Inflammatory macrophage treated with lipopolysaccharide for 1 hour (primary cell): ENCODE measurements around the gene PHLPP1.

Source experiments
- DNase-seq, 2 donors: peaks; one replicate each; pipeline ENCODE4 v3.0.0-alpha.2; 2020 to 2022

Gene PHLPP1

GRCh38 chr18:62987859-62988258 is 272.5 kb downstream of the PHLPP1 start:
- DNase-seq = no peak

DNA sequence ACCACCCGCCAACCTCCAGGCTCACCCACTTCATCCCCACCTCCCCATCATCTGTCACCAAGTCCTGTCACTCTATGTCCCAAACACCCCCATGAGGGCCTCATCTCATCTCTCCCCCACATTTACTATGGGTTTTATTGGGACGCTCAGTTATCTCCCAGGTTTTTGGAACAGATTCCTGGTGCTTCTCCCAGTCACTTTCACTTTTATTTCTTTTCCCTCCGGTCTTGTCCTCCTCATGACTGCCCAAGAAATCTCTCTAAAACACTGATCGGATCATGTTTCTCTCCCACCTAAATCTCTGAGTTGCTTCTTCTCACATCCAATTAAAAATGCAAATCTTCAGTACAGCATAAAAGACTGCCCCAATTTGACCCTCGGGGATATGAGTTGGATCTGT is 273.1 kb downstream of the PHLPP1 start:
- no peak for DNase-seq

GRCh38 chr18:62989195-62989594 is 273.9 kb downstream of the PHLPP1 start:
- DNase-seq = no peak

DNA sequence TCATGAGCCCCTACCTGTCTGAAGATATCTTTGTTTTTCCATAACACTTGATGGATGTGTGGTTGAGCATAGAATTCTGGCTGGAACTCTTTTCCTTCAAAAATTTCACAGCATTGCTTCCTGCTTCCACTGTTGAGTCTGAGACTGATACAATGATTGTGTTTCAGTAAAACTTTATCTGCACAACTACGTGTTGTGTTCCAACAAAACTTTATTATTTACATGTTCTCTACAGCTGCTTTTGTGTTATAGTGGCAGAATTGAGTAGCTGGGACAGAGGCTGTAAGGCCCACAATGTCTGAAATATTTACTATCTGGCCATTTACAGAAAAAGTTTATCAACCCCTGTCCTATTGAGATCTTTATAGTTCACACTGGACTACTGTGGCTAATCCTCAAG is 275.3 kb downstream of the PHLPP1 start:
- no peak for DNase-seq

- no peak for DNase-seq
Observed at GRCh38 chr18:62991389-62991788, 276.0 kb downstream of the PHLPP1 start.

DNA sequence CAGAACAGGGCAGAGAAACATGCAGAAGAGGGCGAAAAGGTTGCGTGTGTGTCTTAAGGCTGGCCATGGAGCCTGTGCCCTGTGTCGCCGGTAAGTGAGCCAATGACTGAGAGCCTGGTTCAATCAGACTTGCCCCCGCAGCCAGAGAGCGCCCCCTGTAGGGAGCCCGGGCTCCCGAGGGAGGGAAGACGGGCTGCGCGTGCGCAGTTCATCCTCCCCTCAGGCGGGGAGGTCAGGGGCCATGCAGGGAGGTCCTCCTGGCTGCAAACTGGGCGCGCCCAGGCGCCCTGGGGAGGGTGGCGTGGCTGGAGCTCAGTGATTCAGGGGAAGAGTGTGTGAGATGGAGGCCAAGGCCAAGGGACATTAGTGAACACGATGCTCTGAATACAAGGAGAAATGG is 276.6 kb downstream of the PHLPP1 start:
- DNase-seq = no peak

DNA sequence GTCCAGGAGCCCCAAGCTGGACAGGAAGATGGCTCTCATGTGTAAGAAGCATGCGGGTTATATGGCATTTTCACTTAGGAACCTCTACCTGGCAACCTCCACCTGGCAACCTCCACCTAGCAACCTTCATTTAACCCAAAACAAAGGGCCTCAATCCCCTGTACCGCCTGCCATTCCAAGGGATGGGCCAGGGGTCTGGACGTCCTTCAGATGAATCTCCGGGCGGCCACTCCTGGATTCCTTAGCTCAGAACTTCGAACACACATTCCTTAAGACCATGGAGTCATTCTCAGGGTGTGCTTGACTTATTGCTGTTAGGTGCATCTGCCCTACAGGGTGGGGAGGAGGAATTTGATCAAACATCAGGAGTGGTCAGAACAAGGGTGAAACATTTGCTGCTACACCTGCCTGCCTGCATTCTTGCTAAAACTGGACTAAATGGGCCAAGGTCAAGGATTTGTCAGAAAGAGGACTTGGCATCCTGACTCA is 277.6 kb downstream of the PHLPP1 start:
- DNase-seq = no peak

- DNase-seq = peak in 1 of 2 donors; percentile 28
Observed at GRCh38 chr18:62996566-62996965, 281.2 kb downstream of the PHLPP1 start.

DNA sequence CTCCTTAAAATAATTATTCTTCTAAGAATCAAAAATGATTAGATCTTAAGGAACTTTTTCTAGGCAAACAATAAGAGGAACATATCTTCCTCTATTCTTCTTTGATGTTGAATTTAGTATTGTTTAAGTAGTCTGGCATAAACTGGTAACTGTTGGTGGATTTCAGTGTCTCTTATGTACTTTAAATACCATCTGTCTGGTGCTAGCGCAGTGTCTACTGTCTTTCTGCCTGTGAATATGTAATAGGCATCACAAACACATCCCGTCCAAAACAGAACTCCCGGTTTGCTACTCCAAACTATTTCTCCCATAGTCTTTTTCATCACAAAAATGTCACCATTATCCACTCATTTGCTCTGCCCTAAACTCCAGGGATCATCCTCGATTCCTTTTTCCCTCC is 281.7 kb downstream of the PHLPP1 start:
- no peak for DNase-seq

- DNase-seq = no peak
Observed at GRCh38 chr18:62998443-62998842, 283.1 kb downstream of the PHLPP1 start.

- no peak for DNase-seq
Observed at GRCh38 chr18:62999392-62999791, 284.1 kb downstream of the PHLPP1 start.

GRCh38 chr18:62999921-63000320 is 284.6 kb downstream of the PHLPP1 start:
- DNase-seq = no peak

GRCh38 chr18:63000839-63001238 is 285.5 kb downstream of the PHLPP1 start:
- DNase-seq = no peak

GRCh38 chr18:63001861-63002260 is 286.5 kb downstream of the PHLPP1 start:
- no peak for DNase-seq

- no peak for DNase-seq
Observed at GRCh38 chr18:63002305-63002704, 287.0 kb downstream of the PHLPP1 start.

DNA sequence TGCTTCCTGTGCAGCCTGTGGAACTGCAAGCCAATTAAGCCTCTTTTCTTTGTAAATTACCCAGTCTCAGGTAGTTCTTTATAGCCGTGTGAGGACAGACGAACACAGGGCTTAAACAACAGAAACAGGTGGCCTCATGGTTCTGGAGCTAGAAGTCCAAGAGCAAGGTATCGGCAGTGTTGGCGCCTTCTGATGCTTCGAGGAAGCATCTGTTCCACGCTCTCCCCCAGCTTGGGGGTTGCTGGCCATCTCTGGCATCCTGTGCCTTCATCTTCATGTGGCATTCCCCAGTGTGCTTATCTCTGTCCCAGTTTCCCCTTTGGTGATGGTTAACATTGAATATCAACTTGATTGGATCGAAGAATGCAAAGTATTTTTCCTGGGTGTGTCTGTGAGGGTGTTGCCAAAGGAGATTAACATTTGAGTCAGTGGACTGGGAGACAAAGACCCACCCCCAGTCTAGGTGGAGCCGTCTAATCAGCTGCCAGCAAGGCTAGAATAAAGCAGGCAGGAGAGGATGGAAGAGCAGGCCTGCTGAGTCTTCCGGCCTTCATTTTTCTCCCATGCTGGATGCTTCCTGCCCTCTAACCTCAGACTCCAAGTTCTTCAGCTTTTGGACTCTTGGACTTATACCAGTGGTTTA is 287.6 kb downstream of the PHLPP1 start:
- DNase-seq = no peak

DNA sequence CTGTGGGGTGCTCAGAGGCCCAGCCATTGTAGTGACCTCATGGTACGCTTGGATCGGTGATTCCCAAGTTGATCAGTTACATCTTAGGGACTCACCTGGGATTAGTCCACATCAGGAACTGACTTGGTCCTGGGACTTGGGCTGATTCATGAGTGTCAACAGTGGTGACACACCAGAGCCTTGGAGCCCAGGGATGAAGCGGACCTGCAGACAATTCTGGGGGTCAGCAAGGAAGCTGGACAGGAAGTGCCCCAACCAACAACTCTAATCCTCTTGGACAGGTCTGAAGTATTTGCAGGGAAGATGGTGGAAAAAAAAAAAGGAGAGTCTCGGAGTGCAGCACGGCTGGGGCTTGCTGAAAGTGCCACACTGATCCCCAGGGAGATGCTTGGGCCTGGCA is 288.6 kb downstream of the PHLPP1 start:
- no peak for DNase-seq

DNA sequence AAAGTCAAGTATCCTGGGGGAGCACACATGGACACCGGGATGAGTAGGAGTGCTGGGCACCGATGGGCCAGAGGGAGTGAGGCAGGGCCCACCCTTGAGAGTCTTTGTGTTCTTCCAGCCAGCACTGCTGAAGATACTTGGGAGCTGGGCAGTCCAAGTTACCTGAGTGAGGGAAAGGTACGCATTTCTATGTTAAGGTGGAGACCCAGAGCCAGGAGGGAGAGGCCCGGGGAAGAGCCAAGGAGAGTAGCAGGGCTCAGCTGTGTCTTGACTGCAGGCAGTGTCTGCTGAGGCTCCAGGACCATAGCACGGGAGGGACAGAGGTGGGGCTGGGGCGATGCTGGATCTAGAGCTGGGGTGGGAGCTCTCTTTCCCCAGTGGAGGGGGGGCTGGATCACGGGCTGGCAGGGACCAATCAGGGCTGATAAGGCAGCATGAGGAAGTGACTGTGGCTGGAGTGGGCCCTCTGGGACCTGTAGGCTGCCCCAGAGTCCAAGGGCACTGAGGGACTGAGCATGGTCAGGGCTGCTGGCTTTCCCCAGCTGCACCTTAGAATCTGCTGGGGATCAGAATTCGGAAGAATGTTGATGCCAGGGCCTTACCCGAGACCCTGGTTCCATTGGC is 289.2 kb downstream of the PHLPP1 start:
- DNase-seq = no peak

DNA sequence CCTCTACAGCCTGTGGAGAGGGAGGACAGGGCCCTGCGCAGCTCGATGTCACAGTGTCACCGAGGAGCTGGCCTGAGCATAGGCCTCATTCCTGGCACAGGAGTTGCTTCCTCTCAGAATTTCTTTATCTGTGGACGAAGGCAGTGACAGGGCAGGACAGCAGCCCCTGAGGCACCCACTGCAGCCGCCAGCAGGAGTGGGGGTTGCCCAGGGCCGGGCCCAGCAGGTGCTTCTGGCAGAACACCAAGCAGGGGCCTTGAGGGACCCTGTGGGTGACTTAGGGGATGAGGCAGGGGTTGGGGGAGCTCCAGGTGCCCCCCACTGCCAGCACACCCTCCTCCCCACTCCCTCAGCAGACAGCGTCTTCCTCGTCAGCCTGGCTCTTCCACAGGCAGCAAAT is 290.0 kb downstream of the PHLPP1 start:
- no peak for DNase-seq

DNA sequence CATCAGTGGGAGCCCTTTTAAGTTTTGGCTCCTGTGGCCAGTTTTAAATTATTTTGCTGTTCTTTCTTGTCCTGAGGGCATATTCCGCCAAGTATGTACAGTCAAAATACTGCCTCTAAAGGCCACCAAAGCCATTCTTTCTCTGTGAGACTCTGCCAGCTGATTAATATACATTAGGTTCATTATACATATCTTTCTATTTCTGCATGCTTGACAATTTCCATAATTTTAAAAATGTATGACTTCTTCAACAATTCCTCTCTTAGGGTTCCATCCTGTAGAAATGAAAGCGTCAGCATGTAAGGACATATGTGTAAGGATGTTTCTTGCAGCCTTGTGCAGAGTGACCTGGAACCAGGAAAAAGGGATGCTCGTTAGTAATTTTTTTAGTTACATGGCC is 291.9 kb downstream of the PHLPP1 start:
- no peak for DNase-seq

GRCh38 chr18:63016270-63016669 is 300.9 kb downstream of the PHLPP1 start:
- peak; percentile 21 to 80 for DNase-seq

- DNase-seq = no peak
Observed at GRCh38 chr18:63017076-63017475, 301.7 kb downstream of the PHLPP1 start.

DNA sequence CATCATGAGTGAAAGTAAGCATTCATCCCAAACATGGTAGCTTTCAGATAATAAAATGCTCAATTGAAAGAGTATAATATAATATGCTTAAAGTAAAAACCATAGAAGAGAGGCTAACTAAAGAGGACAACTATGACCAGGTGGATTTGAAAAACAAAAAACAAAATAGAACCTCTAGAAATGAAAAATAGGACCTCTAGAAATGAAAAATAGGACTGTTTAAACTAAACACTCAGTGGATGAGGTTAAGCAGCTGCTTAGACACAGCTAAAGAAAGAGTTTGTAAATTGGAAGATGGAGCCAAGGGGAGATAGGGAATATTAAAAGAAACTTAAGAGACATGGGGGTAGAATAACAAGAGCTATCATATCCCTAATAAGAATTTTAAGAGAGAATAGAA is 302.6 kb downstream of the PHLPP1 start:
- no peak for DNase-seq

GRCh38 chr18:63022429-63023022 is 307.2 kb downstream of the PHLPP1 start:
- no peak for DNase-seq
